ENCODE results near the gene GALNT16. TPM values are rescaled to one million over a fixed set of nuclear protein-coding genes. Genes with fewer than 3 reads are reported as not detected.
"Not testable (repeated sequence)": the region's sequence is repeated elsewhere in the genome, so short reads cannot be mapped to it uniquely, and the experiment has no call there.

GALNT16 gene
- total RNA-seq, 2 experiments from 2014 or later, result not detected

DNA sequence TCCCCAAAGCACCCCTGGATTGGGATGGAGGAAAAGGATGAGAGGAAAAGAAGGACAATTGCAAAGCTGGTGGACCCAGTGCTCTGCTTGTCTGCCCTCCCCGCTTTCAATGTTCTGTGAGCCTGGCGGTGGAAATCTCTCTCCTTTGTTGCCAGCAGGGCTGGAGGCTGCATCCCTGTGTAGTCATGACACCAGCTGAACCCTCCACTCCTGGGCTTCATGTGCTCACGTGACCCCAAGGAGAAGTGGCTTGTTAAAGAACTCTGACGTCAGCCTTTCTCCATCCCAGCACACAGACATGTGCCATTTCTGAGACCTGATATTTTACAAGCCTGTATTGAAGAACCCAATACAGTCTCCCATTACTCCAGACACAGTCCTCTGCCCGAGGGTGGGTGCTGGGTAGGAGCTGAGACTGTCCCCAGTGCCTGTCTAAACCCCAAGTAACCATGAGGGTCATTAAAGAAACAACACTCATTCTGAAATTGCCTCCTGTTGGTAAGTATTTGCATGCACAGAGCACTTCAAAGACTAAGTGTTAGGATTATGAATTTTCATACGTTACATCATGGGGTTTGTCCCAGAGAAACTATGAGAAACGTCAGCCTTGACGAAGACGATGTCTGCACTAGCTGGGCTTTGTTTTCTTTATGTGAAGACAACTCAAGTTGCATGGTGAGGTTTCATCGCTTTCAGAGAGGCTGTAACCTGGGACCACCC, 21.7 kb downstream of the GALNT16 start:
- CTCF ChIA-PET, result no interaction called here
- no peak overlapping the region for H3K27ac Mint-ChIP-seq
- peaks cover 13% of the 10 kb centered on the region for H3K27me3 Mint-ChIP-seq
- no peak overlapping the region for H3K4me3 Mint-ChIP-seq
- no peaks in the 10 kb centered on the region for H3K36me3 Mint-ChIP-seq (ENCODE audit: low read depth)
- POLR2A ChIA-PET, result no interaction called here
- no peak for DNase-seq
- H3K9me3 Mint-ChIP-seq, result no peaks in the 10 kb centered on the region
- no peaks in the 10 kb centered on the region for H3K4me1 Mint-ChIP-seq

DNA sequence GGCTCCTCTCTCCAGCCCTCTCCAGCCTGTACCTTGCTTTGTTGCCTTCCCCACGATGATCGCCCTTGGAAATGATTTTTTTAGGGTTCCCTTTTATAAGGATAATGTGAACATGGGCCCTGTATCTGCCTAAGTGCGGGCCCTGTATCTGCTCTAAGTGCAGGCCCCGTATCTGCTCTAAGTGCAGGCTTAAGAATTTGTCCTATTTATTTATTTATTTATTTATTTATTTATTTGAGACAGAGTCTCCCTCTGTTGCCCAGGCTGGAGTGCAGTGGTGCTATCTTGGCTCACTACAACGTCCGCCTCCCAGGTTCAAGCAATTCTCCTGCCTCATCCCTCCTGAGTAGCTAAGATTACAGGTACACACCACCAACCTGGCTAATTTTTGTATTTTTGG, 22.5 kb downstream of the GALNT16 start:
- ChIA-PET CTCF (no interaction called here), POLR2A (no interaction called here)
- H3K27me3 Mint-ChIP-seq, result peaks cover 10% of the 10 kb centered on the region
- H3K9me3 Mint-ChIP-seq, result no peaks in the 10 kb centered on the region
- no peak overlapping the region for H3K4me3 Mint-ChIP-seq
- H3K36me3 Mint-ChIP-seq (ENCODE audit: low read depth), result no peaks in the 10 kb centered on the region
- no peak overlapping the region for H3K27ac Mint-ChIP-seq
- DNase-seq, result no peak
- no peaks in the 10 kb centered on the region for H3K4me1 Mint-ChIP-seq

DNA sequence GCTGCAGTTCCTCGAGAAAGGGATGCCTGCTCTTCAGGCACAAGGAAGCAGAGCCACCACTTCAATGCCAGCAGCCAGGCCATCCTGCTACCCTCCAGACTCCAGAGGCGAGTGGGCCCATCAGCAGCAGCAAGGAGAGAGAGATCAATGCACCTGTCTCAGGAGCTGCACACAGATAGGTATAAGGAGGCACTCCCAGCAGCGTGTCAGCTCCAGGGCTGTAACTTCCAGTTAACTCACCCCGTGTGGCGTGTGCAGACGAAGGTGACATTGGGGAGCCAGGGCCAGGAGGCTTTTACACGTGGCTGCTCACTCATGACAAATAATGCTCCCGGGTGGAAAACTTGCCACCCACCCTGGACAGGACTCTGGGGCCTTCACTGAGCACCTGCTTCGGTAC, 24.2 kb downstream of the GALNT16 start:
- no peak overlapping the region for H3K4me3 Mint-ChIP-seq
- H3K9me3 Mint-ChIP-seq, result no peaks in the 10 kb centered on the region
- DNase-seq, result no peak
- no peaks in the 10 kb centered on the region for H3K36me3 Mint-ChIP-seq (ENCODE audit: low read depth)
- no peak overlapping the region for H3K27ac Mint-ChIP-seq
- H3K4me1 Mint-ChIP-seq, result no peaks in the 10 kb centered on the region
- H3K27me3 Mint-ChIP-seq, result peaks cover 7% of the 10 kb centered on the region
- ChIA-PET CTCF (no interaction called here), POLR2A (no interaction called here)

DNA sequence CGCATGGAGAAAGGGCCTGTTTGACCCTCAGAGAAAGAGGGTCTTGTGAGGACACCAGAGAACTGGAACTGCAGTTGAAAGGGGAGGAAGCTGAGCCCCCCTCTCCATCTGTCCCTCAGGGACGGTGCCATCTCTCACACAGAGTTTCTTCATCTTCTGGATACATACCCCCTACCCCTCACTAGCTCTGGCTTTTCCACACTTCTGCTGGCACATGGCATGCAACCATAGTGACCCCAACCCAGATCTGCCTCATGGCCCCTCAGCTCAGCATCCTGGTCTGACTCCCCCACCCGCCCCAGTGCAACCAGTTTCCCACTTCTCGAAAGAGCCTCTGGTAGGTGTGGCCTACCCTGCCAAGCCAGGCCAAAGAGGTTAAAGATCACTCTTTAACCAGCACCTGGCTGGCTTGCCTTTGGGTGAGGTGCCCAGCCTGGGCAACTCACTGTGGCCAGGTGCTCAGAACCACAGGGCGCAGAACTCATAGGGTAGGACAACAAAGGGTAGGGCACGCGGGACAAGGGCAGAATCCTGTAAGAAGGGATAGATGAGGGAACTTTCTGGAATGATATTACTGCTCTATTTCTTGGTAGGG, 25.8 kb downstream of the GALNT16 start:
- POLR2A ChIA-PET, result no interaction called here
- Mint-ChIP-seq H3K9me3 (no peaks in the 10 kb centered on the region), H3K4me1 (no peaks in the 10 kb centered on the region), H3K4me3 (no peak overlapping the region), H3K36me3 (ENCODE audit: low read depth) (no peaks in the 10 kb centered on the region), H3K27ac (no peak overlapping the region), H3K27me3 (no peaks in the 10 kb centered on the region)
- DNase-seq, result no peak
- CTCF ChIA-PET, result interaction anchor here (1.1 kb wide), 1 partner anchor 29 kb away, joined by 3 read pairs; no protein-coding TSS in a partner anchor

DNA sequence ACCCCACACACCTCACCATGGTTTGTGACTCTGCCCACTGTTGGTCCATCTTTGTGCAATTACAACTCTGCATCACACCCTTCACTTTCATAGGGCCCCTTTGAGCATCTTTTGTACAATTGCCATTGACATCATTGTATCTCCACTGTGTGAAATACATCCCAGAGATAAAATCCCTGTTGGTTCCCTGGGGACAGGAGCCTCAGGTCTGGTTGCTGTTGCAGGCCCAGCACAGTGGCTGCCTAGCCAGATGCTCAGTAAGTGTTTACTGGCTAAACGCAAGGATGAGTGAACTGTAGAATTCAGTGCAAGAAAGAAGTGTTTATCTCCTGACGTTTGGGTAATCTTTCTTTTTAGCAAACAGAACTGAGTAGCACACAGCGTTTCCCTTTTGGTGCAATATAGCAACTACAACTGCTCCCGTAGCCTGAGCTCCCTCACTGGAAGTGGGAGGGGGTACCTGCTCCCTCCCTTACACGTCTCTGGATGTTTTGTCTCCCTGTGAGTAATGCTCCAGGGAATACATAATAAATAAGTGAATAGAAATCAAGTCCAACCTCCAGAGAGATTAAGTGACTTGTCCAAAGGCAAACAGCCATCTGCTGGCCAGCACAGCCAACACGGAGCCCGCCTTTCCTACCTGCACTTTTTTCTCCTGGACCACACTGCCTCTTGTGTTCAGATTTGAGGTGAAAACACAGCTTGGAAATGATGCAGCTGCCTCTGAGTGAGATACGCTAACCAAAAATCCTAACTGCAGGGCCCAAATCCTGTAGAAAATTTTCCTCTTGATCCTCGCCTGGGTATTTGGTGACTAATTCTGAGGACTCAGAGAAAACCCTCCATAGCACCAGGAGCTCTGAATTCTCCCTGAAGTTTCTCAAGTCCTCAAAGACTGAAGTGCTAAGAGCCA, 27.4 kb downstream of the GALNT16 start:
- ChIA-PET POLR2A (no interaction called here), CTCF (no interaction called here)
- Mint-ChIP-seq H3K27ac (no peak overlapping the region), H3K27me3 (no peaks in the 10 kb centered on the region), H3K9me3 (no peaks in the 10 kb centered on the region), H3K4me1 (no peaks in the 10 kb centered on the region), H3K4me3 (no peak overlapping the region), H3K36me3 (ENCODE audit: low read depth) (no peaks in the 10 kb centered on the region)
- DNase-seq, result no peak

DNA sequence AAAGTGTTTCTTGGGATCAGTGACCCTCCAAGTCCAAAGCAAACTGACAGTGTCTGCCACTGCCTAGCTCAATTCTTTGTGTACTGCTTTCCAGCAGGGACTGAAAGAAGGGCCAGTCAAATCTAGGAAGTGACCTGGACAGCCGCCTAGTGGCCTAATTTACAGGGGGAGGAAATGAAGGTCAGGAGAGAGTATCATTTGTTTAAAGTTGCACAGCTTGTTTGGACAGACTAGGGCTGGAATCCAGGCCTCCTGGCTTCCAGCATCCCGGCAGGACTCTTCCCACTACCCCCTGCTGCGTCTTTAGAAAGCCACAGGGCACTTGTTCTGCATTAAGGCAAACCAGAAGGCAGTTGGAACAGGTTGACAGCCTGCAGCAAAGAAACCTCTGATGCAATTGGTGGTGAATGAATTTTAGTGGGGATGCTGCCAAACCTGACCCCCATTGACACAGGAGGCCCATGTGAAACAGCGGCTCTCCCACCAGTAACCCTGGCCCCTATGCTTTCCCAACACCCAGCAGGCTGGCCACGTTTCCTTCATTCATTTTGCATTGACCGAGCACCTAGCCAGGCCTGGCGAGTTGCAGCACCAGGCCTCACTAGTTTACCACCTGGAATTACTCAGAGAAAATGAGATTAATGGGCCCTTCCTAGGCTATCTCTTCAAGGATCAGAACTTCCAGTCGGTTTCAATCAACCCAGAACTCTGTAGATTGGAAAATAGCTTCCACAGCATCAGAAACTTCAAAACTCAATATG, 28.2 kb downstream of the GALNT16 start:
- Mint-ChIP-seq H3K36me3 (ENCODE audit: low read depth) (no peaks in the 10 kb centered on the region), H3K27me3 (no peaks in the 10 kb centered on the region), H3K4me3 (no peak overlapping the region), H3K4me1 (no peaks in the 10 kb centered on the region), H3K9me3 (no peaks in the 10 kb centered on the region), H3K27ac (no peak overlapping the region)
- DNase-seq, result no peak
- ChIA-PET CTCF (no interaction called here), POLR2A (no interaction called here)

DNA sequence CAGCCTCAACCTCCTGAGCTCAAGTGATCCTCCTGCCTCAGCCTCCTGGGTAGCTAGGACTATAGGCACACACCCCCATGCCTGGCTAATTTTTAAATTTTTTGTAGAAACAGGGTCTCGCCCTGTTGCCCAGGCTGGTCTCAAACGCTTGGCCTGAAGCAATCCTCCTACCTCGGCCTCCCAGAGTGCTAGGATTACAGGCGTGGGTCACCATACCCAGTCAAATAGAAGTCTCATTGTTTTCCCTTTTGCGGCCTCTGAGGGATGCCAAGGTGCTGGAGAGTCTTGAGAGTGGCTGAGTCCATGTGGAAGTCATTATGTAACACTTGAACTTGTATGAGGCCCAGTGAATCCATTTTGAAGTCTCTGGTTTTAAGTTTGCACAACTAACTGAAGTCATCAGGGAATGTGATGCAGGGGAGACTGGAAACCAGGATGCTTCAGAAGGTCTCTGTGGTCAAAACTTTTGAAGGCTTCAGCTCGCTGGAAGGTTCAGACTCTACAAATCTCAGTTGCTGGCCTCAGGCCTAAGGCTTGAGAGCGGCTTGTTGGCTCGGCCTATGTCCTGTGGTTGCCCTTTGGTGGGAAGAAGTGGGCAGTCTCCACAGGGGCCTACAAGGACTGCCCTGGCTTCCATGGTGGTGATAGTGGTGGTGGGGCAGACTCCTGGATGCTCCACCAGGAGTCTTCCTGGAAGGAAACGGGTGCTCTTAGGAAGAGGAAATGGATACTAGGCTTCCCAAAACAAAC, 29.2 kb downstream of the GALNT16 start:
- no peaks in the 10 kb centered on the region for H3K4me1 Mint-ChIP-seq
- H3K4me3 Mint-ChIP-seq, result no peak overlapping the region
- H3K27me3 Mint-ChIP-seq, result no peaks in the 10 kb centered on the region
- H3K9me3 Mint-ChIP-seq, result no peaks in the 10 kb centered on the region
- no peak for DNase-seq
- CTCF ChIA-PET, result interaction anchor here (1.1 kb wide), 1 partner anchor 15 kb away, joined by 4 read pairs; no protein-coding TSS in a partner anchor
- H3K27ac Mint-ChIP-seq, result no peak overlapping the region
- no peaks in the 10 kb centered on the region for H3K36me3 Mint-ChIP-seq (ENCODE audit: low read depth)
- POLR2A ChIA-PET, result no interaction called here

DNA sequence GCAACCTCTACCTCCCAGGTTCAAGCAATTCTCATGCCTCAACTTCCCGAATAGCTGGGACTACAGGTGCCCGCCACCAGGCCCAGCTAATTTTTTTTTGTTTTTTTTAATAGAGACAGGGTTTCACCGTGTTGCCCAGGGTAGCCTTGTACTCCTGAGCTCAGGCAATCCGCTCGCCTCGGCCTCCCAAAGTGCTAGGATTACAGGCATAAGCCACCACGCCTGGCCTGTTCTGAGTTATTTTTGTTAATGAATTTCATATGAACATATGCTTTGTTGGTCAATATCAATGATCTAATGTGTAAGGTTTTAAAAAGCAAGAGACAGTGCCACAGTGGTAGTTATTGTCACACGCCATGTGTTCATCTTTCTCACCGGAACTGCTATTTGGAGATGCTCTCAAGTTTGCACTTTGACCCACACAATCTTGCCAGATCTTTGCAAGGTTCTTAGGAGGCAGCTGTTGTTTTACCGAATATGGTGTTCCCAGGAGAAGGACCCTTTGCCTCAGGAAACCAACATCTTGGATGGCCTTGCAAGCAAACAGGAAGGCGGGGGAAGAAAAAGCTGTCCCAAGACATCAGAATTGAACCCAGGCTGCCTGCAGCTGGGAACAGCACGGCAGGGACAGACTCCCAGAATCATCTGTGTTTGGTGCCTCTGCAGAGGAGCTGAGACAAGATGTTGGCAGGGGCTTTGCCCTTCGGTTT, 30.0 kb downstream of the GALNT16 start:
- POLR2A ChIA-PET, result no interaction called here
- Mint-ChIP-seq H3K27ac (no peak overlapping the region), H3K9me3 (no peaks in the 10 kb centered on the region), H3K27me3 (no peaks in the 10 kb centered on the region), H3K4me3 (no peak overlapping the region), H3K4me1 (no peaks in the 10 kb centered on the region), H3K36me3 (ENCODE audit: low read depth) (no peaks in the 10 kb centered on the region)
- no peak for DNase-seq
- CTCF ChIA-PET, result interaction anchor here (1.1 to 1.4 kb wide), 2 partner anchors 14 to 45 kb away, joined by 3 to 4 read pairs; no protein-coding TSS in a partner anchor

DNA sequence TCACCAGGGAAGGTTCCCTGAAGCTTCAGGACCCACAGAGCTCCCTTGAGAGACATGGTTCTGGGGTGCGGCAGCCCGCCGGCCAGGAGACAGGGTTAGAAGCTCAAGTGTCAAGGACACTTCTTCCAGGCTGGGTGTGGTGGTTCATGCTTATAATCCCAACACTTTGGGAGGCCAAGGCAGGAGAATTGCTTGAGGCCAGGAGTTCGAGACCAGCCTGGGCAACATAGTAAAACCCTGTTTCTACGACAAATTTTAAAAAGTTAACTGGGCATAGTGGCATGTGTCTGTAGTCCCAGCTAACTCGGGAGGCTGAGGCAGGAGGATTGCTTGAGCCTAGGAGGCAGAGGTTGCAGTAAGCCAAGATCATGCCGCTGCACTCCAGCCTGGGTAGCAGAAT, 30.9 kb downstream of the GALNT16 start:
- H3K9me3 Mint-ChIP-seq; H3K4me1 Mint-ChIP-seq; DNase-seq; POLR2A ChIA-PET; H3K27me3 Mint-ChIP-seq; H3K36me3 Mint-ChIP-seq (ENCODE audit: low read depth); H3K27ac Mint-ChIP-seq; H3K4me3 Mint-ChIP-seq: not testable (repeated sequence)
- CTCF ChIA-PET, result interaction anchor here (1.4 kb wide), 1 partner anchor 44 kb away, joined by 3 read pairs; no protein-coding TSS in a partner anchor

DNA sequence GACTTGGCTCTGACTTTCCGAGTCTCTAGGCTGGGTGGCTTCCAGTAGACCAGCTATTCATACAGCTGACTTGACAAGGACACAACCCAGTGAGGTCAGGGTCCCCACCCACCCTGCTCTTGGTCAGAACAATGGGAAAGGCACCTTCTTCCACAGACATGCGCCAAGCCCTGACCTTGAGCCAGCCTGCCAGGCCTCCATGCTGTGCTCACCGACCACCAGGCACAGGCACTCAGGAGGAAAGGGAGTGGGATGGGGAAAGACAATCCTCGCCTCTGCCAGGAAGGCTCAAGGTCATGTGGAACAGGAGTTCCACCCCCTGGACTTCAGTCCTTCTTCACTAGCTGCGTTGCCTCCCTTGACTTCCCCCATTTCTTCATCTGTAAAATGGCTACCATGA, 31.4 kb downstream of the GALNT16 start:
- Mint-ChIP-seq H3K4me1 (no peaks in the 10 kb centered on the region), H3K36me3 (ENCODE audit: low read depth) (no peaks in the 10 kb centered on the region), H3K9me3 (no peaks in the 10 kb centered on the region), H3K27ac (no peak overlapping the region), H3K27me3 (no peaks in the 10 kb centered on the region), H3K4me3 (no peak overlapping the region)
- ChIA-PET CTCF (interaction anchor here (1.4 kb wide), 1 partner anchor 44 kb away, joined by 3 read pairs; no protein-coding TSS in a partner anchor), POLR2A (no interaction called here)
- DNase-seq, result no peak

DNA sequence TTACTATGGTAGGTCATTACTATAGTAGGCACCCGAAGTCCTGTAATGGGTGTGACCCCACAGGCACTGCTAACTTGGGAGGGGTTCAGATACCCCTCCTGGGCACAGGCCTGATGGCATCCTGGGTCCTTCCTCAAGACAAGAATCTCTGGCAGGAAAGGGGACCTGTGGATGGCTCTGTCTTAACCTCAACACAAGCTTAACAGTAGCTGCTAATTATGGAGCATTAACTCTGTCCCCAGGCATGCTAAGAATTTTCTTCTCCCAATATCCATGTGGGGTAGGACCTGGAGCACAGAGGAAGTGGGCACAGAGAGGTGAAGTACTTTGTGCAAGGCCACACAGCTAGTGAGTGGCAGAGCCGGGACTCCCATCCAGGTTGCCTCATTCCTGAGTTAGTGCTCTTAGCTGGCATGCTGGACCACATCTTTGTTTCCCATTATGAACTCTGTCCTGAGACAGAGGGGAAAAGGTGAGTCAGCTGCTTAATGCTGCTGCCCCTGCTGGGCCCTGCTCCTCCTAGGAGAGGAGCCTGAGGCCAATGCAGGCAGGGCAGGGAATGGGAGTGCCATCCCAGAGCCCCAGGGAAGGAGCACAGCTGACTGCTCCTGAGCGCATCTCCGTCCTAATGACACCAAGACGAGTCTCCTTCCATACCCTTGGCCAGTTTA, 32.1 kb downstream of the GALNT16 start:
- no peak for DNase-seq
- Mint-ChIP-seq H3K27ac (no peak overlapping the region), H3K36me3 (ENCODE audit: low read depth) (no peaks in the 10 kb centered on the region), H3K9me3 (no peaks in the 10 kb centered on the region), H3K27me3 (peaks cover under 1% of the 10 kb centered on the region), H3K4me3 (no peak overlapping the region), H3K4me1 (no peaks in the 10 kb centered on the region)
- CTCF ChIA-PET, result interaction anchor here (0.6 kb wide), 1 partner anchor 410 kb away, joined by 3 read pairs; no protein-coding TSS in a partner anchor
- POLR2A ChIA-PET, result no interaction called here
